Sigmoid colon (tissue), 7 donors: ENCODE data around the gene PLEKHD1. TPM values are rescaled to one million over a fixed set of nuclear protein-coding genes. Genes with fewer than 3 reads are reported as not detected.

Source experiments
- DNase-seq: peaks from one replicate; pipeline ENCODE4 v3.0.0-alpha.2; 2019
- H3K27ac ChIP-seq, 4 donors: fragments of 200-600 bp; sonication (generic); one replicate each; pipeline ENCODE4 v1.5.1; 2016 to 2019; ENCODE audit warnings: mild to moderate bottlenecking in 1 of 4
- H3K27me3 ChIP-seq, 3 donors: fragments of 200-600 bp; sonication (generic); one replicate each; pipeline ENCODE4 v1.5.1; 2019; ENCODE audit warnings: mild to moderate bottlenecking in 1 of 3
- H3K36me3 ChIP-seq, 4 donors: fragments of 200-600 bp; sonication (generic); one replicate each; pipeline ENCODE4 v1.5.1; 2016 to 2019
- H3K4me1 ChIP-seq, 4 donors: fragments of 200-600 bp; sonication (generic); one replicate each; pipeline ENCODE4 v1.5.1; 2017 to 2019
- H3K4me3 ChIP-seq, 4 donors: fragments of 200-600 bp; sonication (generic); one replicate each; pipeline ENCODE4 v1.5.1; 2017 to 2019; ENCODE audit warnings: mild to moderate bottlenecking in 2 of 4, moderate library complexity in 1 of 4
- H3K9me3 ChIP-seq, 4 donors: fragments of 200-600 bp in 3 of 4; sonication (generic) in 3 of 4; one replicate each; pipeline versions ENCODE4 v1.5.1 to v1.6.1; 2013 to 2019
- CTCF ChIP-seq, 4 experiments: fragments of 450-650 bp in 3 of 4; fragments of 200-600 bp in 1 of 4; IDR thresholded peaks; one replicate each; pipeline ENCODE4 v1.5.1; 2016 to 2019; ENCODE audit warnings: antibody characterized with exemption in 4 of 4, mild to moderate bottlenecking in 3 of 4, moderate library complexity in 2 of 4
- EP300 ChIP-seq, 4 donors: sonication (generic); formaldehyde crosslinking; IDR thresholded peaks; one replicate each; pipeline ENCODE4 v1.6.1; 2017; ENCODE audit warnings: antibody characterized with exemption in 4 of 4
- POLR2A ChIP-seq, 2 donors: fragments of 450-650 bp; IDR thresholded peaks; one replicate each; pipeline ENCODE4 v1.6.1; 2016; ENCODE audit warnings: antibody characterized with exemption in 2 of 2, mild to moderate bottlenecking in 2 of 2, moderate library complexity in 2 of 2
- POLR2AphosphoS5 ChIP-seq, 4 donors: sonication (generic); formaldehyde crosslinking; IDR thresholded peaks; one replicate each; pipeline ENCODE4 v1.6.1; 2017; ENCODE audit warnings: antibody characterized with exemption in 4 of 4
- WGBS, 2 donors: extraction: QIAGEN DNeasy Blood & Tissue Kit; methylation state at CpG; one replicate each; pipeline ENCODE4 v1.1.7; 2013; 5-methylcytosine and 5-hydroxymethylcytosine counted together
- intact Hi-C: fragments of 100-400 bp; cut with DNase I; formaldehyde crosslinking; loops from one replicate; pipeline ENCODE4 v1.15.1; 2023
- polyA plus RNA-seq, 3 donors: library from polyadenylated mRNA; stranded (reverse); fragments of 200-250 nt; gene quantifications; one replicate each; pipeline ENCODE4 v1.2.3, GENCODE V29; 2013
- total RNA-seq, 4 donors: library from RNA; depleted of rRNA; stranded (reverse); fragments of >200 nt; gene quantifications; one replicate each; pipeline ENCODE4 v1.1.0, GENCODE V29; 2016
- donor health status: healthy with polysubstance abuse.
- donor health status: Bipolar disorder and iron deficiency.
- donor health status: healthy.

The PLEKHD1 gene
- total and polyA plus RNA-seq, 7 donors, result under 0.01 to 0.55 (median 0.06) TPM; not detected in 2

DNA sequence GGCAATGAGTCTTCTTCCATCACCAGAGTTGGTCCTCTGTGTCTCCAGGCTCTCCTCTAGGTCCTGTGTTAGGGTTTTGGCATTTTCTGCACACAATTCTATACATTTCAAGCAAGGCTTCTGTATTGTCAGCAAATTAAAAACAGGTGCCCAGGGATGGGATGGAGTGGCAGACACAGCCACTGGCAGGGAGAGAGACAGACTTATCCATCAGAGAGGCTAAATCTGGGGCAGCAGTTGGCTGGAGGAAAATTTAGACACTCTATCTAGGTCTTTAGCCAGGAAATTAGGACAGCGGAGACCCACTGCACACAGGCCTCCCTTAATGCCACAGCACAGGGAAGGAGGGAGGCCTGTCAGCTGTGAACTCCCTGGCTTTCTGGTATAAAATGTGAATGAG is 20.2 kb downstream of the PLEKHD1 start:
- no peak for DNase-seq
- H3K9me3 ChIP-seq, result no peaks in the 10 kb centered on the region
- WGBS, 2 donors, result 95 to 100% methylated on average over 1 of the region's 1 CpG
- H3K27me3 ChIP-seq, result no peaks in the 10 kb centered on the region
- TF ChIP-seq CTCF (IDR thresholded peaks at IDR 0.05) (no peak), POLR2AphosphoS5 (IDR thresholded peaks at IDR 0.05) (no peak), EP300 (IDR thresholded peaks at IDR 0.05) (no peak), POLR2A (IDR thresholded peaks at IDR 0.05) (no peak)
- no peak overlapping the region for H3K27ac ChIP-seq
- no peak overlapping the region for H3K4me3 ChIP-seq
- H3K36me3 ChIP-seq, result no peaks in the 10 kb centered on the region
- intact Hi-C loops, result no loop called here
- H3K4me1 ChIP-seq, result peaks cover 0 to 13% (median 10%) of the 10 kb centered on the region in 4 donors

- intact Hi-C loops, result no loop called here
- no peaks in the 10 kb centered on the region for H3K36me3 ChIP-seq
- no peak for DNase-seq
- no peak overlapping the region for H3K4me3 ChIP-seq
- WGBS, 2 donors, result 78 to 80% methylated on average over 8 of the region's 8 CpGs
- no peak overlapping the region for H3K27ac ChIP-seq
- no peaks in the 10 kb centered on the region for H3K27me3 ChIP-seq
- H3K9me3 ChIP-seq, result no peaks in the 10 kb centered on the region
- TF ChIP-seq POLR2A (IDR thresholded peaks at IDR 0.05) (no peak), EP300 (IDR thresholded peaks at IDR 0.05) (no peak), CTCF (IDR thresholded peaks at IDR 0.05) (no peak), POLR2AphosphoS5 (IDR thresholded peaks at IDR 0.05) (no peak)
- H3K4me1 ChIP-seq, result peaks cover 0 to 13% (median 10%) of the 10 kb centered on the region in 4 donors
Observed at GRCh38 chr14:69505338-69506240, 21.1 kb downstream of the PLEKHD1 start.

GRCh38 chr14:69506241-69506595 is 21.7 kb downstream of the PLEKHD1 start:
- intact Hi-C loops, result no loop called here
- WGBS, 2 donors, result 60 to 63% methylated on average over 1 of the region's 1 CpG
- DNase-seq, result no peak
- Histone ChIP-seq H3K9me3 (no peaks in the 10 kb centered on the region), H3K27me3 (no peaks in the 10 kb centered on the region), H3K4me3 (no peak overlapping the region), H3K36me3 (no peaks in the 10 kb centered on the region), H3K4me1 (peaks cover 0 to 8% (median 6%) of the 10 kb centered on the region in 4 donors), H3K27ac (no peak overlapping the region)
- TF ChIP-seq POLR2A (IDR thresholded peaks at IDR 0.05) (no peak), EP300 (IDR thresholded peaks at IDR 0.05) (no peak), POLR2AphosphoS5 (IDR thresholded peaks at IDR 0.05) (no peak)

- TF ChIP-seq POLR2A (IDR thresholded peaks at IDR 0.05) (no peak), POLR2AphosphoS5 (IDR thresholded peaks at IDR 0.05) (no peak), CTCF (IDR thresholded peaks at IDR 0.05) (no peak), EP300 (IDR thresholded peaks at IDR 0.05) (no peak)
- no peaks in the 10 kb centered on the region for H3K4me1 ChIP-seq
- no peaks in the 10 kb centered on the region for H3K27me3 ChIP-seq
- H3K4me3 ChIP-seq, result no peak overlapping the region
- no peak overlapping the region for H3K27ac ChIP-seq
- H3K36me3 ChIP-seq, result no peaks in the 10 kb centered on the region
- no peak for DNase-seq
- WGBS, 2 donors, result 72 to 80% methylated on average over 4 of the region's 4 CpGs
- intact Hi-C loops, result no loop called here
- H3K9me3 ChIP-seq, result no peaks in the 10 kb centered on the region
Observed at GRCh38 chr14:69518289-69519101, 34.0 kb downstream of the PLEKHD1 start.
